T-helper 17 cell (primary cell): ENCODE measurements around the gene TPRG1L. TPM values are rescaled to one million over a fixed set of nuclear protein-coding genes. Genes with fewer than 3 reads are reported as not detected.
"Not testable (repeated sequence)": the region's sequence is repeated elsewhere in the genome, so short reads cannot be mapped to it uniquely, and the experiment has no call there.

Source experiments
- ATAC-seq: fragments of 150-1000 bp; cut with Tn5 transposase; 2 replicates; pipeline ENCODE4 v1.10.0; 2021; ENCODE audit warnings: mild to moderate bottlenecking, moderate library complexity
- DNase-seq, 3 donors: peaks; one replicate each; pipeline versions ENCODE4 v3.0.0 to v3.0.0-alpha.2; 2020 to 2021
- H3K9me3 ChIP-seq: one replicate; pipeline ENCODE4 v1.7.0; 2013; ENCODE audit warnings: low read length, mild to moderate bottlenecking; ENCODE audit not compliant: control insufficient read depth, poor library complexity, severe bottlenecking
- H3K27ac Mint-ChIP-seq: one replicate; pipeline ENCODE4 v1.8.0; 2022; ENCODE audit warnings: mild to moderate bottlenecking, moderate library complexity, mixed read lengths
- H3K27me3 Mint-ChIP-seq: one replicate; pipeline ENCODE4 v1.8.0; 2022; ENCODE audit warnings: mixed read lengths
- H3K36me3 Mint-ChIP-seq: one replicate; pipeline ENCODE4 v1.8.0; 2022; ENCODE audit warnings: low read depth, mixed read lengths
- H3K4me1 Mint-ChIP-seq: one replicate; pipeline ENCODE4 v1.8.0; 2022; ENCODE audit warnings: mild to moderate bottlenecking, mixed read lengths
- H3K4me3 Mint-ChIP-seq: one replicate; pipeline ENCODE4 v1.8.0; 2022; ENCODE audit warnings: mild to moderate bottlenecking, moderate library complexity, mixed read lengths
- total RNA-seq, 4 donors: library from RNA in 2 of 4; stranded (reverse) in 2 of 4; gene quantifications; one replicate each; pipeline ENCODE4 v1.2.3 and lab custom pipeline; 2022 to 2026

Gene TPRG1L
- total RNA-seq, 2 donors from 2014 or later = 30.3 to 34.9 TPM

- H3K4me3 Mint-ChIP-seq = no peak overlapping the region
- no peaks in the 10 kb centered on the region for H3K9me3 ChIP-seq
- no peak for DNase-seq
- H3K27ac Mint-ChIP-seq = peak overlapping the region; percentile 87
- peaks cover 8% of the 10 kb centered on the region for H3K27me3 Mint-ChIP-seq
- ATAC-seq = no peak
- no peaks in the 10 kb centered on the region for H3K36me3 Mint-ChIP-seq
- peaks cover 34% of the 10 kb centered on the region for H3K4me1 Mint-ChIP-seq
Measured at GRCh38 chr1:3620708-3621107, 4.1 kb upstream of the TPRG1L start.

GRCh38 chr1:3621151-3621671 lies 3.6 kb upstream of the TPRG1L start:
- Mint-ChIP-seq H3K4me1 (peaks cover 39% of the 10 kb centered on the region), H3K27ac (peak overlapping the region; percentile 92)

GRCh38 chr1:3622102-3622501 lies 2.7 kb upstream of the TPRG1L start:
- not testable (repeated sequence) for H3K4me3 Mint-ChIP-seq, DNase-seq, ATAC-seq, H3K9me3 ChIP-seq, H3K36me3 Mint-ChIP-seq, H3K27me3 Mint-ChIP-seq
- peaks cover 39% of the 10 kb centered on the region for H3K4me1 Mint-ChIP-seq
- H3K27ac Mint-ChIP-seq = peak overlapping the region; percentile 92

More at GRCh38 chr1:3621151-3621671, 3.6 kb upstream of the TPRG1L start:
- not testable (repeated sequence) for DNase-seq, ATAC-seq, H3K9me3 ChIP-seq, H3K27me3 Mint-ChIP-seq, H3K36me3 Mint-ChIP-seq, H3K4me3 Mint-ChIP-seq

DNA sequence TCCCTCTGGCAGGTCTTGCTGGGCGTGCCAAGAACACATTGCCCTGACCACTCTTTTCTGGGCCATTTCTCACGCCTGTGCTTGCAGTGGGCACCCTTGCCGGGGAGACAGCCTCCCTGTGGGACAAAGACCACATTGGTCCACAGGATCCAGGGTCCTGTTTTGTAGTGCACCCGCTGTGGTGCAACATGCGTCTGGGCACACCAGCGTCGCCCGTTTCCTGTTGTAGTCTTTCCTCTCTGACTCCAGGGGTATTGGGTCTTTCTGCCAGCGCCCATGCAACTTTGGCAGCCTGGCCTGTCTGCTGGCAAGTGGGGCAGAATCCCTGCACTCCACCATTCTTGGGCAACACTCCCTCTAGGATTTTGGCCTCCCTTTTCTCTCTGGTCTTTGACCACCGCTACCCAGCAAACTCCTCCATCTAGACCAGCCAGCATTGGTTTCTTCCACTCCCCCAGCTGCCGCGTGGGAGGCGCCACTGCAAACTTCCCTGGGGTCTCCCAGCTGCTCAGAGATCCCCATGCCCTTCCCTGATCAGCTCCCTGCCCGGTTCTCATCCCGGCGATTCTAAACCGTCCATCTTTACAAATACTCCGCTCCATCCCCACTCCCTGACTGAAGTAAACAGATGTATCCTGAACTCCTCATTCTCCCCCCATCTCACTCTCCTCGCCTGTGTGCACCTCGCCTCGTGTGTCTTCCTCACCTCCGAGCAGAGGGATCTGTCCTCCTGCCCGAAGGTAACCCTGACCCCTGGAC lies 1.2 kb upstream of the TPRG1L start:
- Mint-ChIP-seq H3K4me3 (peak overlapping the region; percentile 99), H3K4me1 (peaks cover 39% of the 10 kb centered on the region), H3K27ac (peak overlapping the region; percentile 92), H3K27me3 (no peaks in the 10 kb centered on the region), H3K36me3 (no peaks in the 10 kb centered on the region)
- ATAC-seq (no peak), DNase-seq (no peak)
- H3K9me3 ChIP-seq = no peaks in the 10 kb centered on the region

DNA sequence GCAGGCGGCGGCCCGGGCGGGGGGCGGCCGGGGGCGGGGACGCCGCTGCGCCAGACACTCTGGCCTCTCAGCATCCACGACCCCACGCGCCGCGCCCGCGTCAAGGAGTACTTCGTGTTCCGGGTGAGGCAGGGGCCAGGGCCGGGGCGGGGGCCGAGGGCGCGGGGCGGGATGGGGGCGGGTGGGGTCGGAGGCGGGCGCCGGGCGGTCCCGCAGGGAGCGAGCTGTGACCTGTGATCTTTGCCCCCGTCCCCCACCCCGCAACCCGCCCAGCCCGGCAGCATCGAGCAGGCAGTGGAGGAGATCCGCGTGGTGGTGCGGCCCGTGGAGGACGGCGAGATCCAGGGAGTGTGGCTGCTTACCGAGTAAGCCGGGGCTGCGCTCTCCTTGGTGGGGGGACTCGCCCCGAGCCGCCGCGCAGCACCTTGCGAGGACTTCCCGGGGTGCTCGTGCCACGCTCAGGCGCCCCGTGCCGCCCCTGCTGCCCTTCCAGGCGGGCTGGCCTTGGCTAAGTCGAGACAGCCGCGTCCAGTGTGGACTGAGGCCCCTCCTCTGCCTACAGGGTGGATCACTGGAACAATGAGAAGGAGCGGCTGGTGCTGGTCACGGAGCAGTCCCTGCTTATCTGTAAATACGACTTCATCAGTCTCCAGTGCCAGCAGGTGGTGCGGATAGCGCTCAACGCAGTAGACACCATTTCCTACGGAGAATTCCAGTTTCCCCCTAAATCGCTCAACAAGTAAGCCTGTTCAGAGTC lies 514 bp downstream of the TPRG1L start:
- H3K27ac Mint-ChIP-seq = peak overlapping the region; percentile 92
- peaks cover 34% of the 10 kb centered on the region for H3K4me1 Mint-ChIP-seq
- ATAC-seq = peak; percentile 24

DNA sequence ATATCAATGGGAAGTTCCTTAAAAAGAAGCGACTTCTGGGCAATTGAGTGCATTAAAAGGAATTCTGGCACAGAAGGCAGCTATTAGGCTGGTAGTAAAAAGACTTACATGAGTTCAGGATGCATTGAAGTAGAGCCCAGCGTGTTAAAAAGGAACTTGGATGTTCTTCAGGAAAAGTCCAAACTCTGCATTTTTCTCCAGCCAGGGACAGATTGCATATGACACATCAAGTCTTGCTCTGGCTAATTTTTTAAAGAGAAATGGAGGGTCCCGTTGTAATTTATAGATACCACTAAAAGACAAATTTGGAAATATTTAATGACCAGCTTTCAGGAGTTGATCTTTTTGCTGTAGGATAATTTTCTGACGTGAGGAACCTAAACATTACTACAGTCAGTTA lies 1.2 kb downstream of the TPRG1L start:
- H3K4me3 Mint-ChIP-seq = peak overlapping the region; percentile 99
- H3K36me3 Mint-ChIP-seq = no peaks in the 10 kb centered on the region
- DNase-seq (no peak), ATAC-seq (no peak)
- H3K9me3 ChIP-seq = no peaks in the 10 kb centered on the region
- peak overlapping the region; percentile 60 for H3K27ac Mint-ChIP-seq
- no peaks in the 10 kb centered on the region for H3K27me3 Mint-ChIP-seq
- H3K4me1 Mint-ChIP-seq = peaks cover 33% of the 10 kb centered on the region

More for the DNA sequence above, 514 bp downstream of the TPRG1L start:
- peak in 1 of 3 donors; percentile 24 for DNase-seq
- Mint-ChIP-seq H3K4me3 (peak overlapping the region; percentile 99), H3K36me3 (no peaks in the 10 kb centered on the region), H3K27me3 (no peaks in the 10 kb centered on the region)
- H3K9me3 ChIP-seq = no peaks in the 10 kb centered on the region

- H3K9me3 ChIP-seq = no peaks in the 10 kb centered on the region
- Mint-ChIP-seq H3K4me1 (peaks cover 27% of the 10 kb centered on the region), H3K36me3 (no peaks in the 10 kb centered on the region), H3K27me3 (no peaks in the 10 kb centered on the region), H3K4me3 (no peak overlapping the region), H3K27ac (peak overlapping the region; percentile 32)
- DNase-seq = no peak
- no peak for ATAC-seq
Measured at GRCh38 chr1:3627515-3628253, 2.9 kb downstream of the TPRG1L start.

DNA sequence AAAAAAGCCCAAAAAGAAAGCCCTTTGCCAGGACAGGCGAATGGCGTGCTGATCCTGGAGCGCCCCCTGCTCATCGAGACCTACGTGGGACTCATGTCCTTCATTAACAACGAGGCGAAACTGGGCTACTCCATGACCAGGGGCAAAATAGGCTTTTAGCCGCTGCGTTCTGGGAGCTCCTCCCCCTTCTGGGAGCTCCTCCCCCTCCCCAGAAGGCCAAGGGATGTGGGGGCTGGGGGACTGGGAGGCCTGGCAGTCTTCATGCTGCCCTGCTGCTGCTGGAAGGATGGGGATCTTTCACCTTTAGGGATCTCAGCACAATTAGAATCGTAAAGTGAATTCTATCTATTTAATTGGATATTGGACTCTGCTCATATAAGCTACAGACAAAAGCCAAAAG lies 3.6 kb downstream of the TPRG1L start:
- H3K9me3 ChIP-seq = no peaks in the 10 kb centered on the region
- Mint-ChIP-seq H3K27ac (peak overlapping the region; percentile 32), H3K4me3 (no peak overlapping the region), H3K27me3 (no peaks in the 10 kb centered on the region), H3K4me1 (peaks cover 19% of the 10 kb centered on the region), H3K36me3 (no peaks in the 10 kb centered on the region)
- ATAC-seq = no peak
- no peak for DNase-seq

DNA sequence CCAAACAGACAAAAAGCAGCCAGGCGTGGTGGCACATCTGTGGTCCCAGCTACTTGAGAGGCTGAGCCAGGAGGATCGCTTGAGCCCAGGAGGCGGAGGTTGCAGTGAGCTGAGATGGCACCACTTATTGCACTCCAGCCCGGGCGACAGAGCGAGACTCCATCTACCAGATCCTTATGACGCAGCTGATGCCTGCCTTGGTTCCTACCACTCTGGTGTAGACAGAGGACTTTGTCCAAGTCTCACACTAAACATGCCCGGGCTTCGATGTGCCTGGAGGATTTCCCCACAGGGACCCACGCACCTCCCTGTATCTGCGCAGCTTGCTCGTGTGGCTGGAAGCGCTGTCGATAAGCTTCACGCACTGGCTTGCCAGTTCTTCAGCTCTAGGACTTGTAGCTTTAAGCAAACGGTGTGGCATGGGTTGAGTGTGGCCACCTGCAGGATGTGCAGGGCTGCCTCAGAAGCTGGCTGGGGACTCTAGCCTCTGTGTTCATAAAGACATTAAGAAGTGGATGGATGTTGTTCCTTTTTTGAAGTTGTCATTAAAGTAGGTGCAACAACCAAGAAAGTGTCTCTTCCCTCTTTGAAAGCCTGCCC lies 4.8 kb downstream of the TPRG1L start:
- Mint-ChIP-seq H3K4me1 (peaks cover 7% of the 10 kb centered on the region), H3K36me3 (no peaks in the 10 kb centered on the region)

DNA sequence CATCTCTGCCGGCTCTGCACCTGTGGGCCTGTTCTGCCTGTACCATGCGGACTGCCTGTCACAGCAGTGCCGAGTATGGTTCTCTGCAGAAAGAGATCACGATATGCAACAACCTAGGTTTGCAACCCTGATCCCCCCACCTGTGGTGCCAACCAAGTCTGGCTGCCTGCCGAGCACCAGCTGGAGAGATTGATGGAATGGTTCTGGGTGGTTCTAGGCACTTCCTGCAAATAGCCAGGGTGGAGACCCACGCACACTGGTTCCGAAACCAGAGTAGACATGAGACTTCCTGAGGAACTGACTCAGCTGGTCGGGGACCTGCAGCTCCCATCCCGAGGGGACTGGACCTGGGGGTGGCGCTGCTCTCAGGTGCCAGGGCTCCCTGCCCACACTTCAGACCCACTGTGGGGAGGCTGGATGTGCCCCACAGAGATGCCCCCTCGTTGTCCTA lies 5.4 kb downstream of the TPRG1L start:
- DNase-seq (no peak), ATAC-seq (no peak)
- Mint-ChIP-seq H3K36me3 (no peaks in the 10 kb centered on the region), H3K27ac (no peak overlapping the region), H3K27me3 (no peaks in the 10 kb centered on the region), H3K4me3 (no peak overlapping the region), H3K4me1 (peaks cover 6% of the 10 kb centered on the region)
- no peaks in the 10 kb centered on the region for H3K9me3 ChIP-seq

More for the DNA sequence above, 4.8 kb downstream of the TPRG1L start:
- H3K27me3 Mint-ChIP-seq = no peaks in the 10 kb centered on the region
- no peak overlapping the region for H3K27ac Mint-ChIP-seq
- H3K4me3 Mint-ChIP-seq = no peak overlapping the region
- no peak for ATAC-seq
- DNase-seq = no peak
- H3K9me3 ChIP-seq = no peaks in the 10 kb centered on the region

DNA sequence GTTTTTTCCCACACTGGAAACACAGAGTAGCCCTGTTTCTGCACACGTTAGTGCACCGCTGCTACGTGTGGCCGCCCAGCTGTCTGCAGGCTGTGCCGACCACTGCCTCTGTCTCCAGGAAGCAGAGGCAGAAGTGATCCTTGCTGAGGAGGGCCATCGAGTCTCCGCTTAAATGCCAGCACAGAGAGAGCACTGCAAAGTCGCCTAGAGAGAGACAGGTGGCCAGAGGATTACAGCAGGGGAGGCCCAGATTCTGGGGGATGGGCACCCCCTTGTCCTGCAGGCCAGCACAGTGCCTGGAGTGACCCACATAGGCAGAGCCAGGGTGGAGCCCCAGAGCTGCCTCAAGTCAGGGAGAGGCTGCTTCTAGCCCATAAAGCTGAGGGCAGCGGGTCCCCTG lies 6.1 kb downstream of the TPRG1L start:
- Mint-ChIP-seq H3K27ac (no peak overlapping the region), H3K36me3 (no peaks in the 10 kb centered on the region), H3K4me1 (peaks cover 3% of the 10 kb centered on the region)

GRCh38 chr1:3631320-3632260 lies 6.8 kb downstream of the TPRG1L start:
- H3K9me3 ChIP-seq = no peaks in the 10 kb centered on the region
- H3K27me3 Mint-ChIP-seq = no peaks in the 10 kb centered on the region
- no peak overlapping the region for H3K4me3 Mint-ChIP-seq
- H3K27ac Mint-ChIP-seq = no peak overlapping the region
- no peak for DNase-seq
- no peak for ATAC-seq
- no peaks in the 10 kb centered on the region for H3K4me1 Mint-ChIP-seq
- peaks cover 4% of the 10 kb centered on the region for H3K36me3 Mint-ChIP-seq

More for the DNA sequence above, 6.1 kb downstream of the TPRG1L start:
- no peaks in the 10 kb centered on the region for H3K27me3 Mint-ChIP-seq
- no peaks in the 10 kb centered on the region for H3K9me3 ChIP-seq
- no peak overlapping the region for H3K4me3 Mint-ChIP-seq
- DNase-seq = no peak
- no peak for ATAC-seq
